A549 (cell line): Measurements from ENCODE around the gene COBL. TPM values are rescaled to one million over a fixed set of nuclear protein-coding genes. Genes with fewer than 3 reads are reported as not detected.

Experiments
- ATAC-seq, 2 experiments: fragments of 200-7000 bp in 1 of 2; fragments of >200 bp in 1 of 2; cut with Nextera tagmentation in 1 of 2; cut with Tn5 transposase in 1 of 2; 3 replicates each; pipeline versions ENCODE4 v1.8.0 to v1.9.1; 2018 to 2020; ENCODE audit warnings: mild to moderate bottlenecking in 1 of 2, moderate library complexity in 1 of 2
- CTCF ChIA-PET: fragments of 300-600 bp; sonication (Branson Sonifier 250); formaldehyde crosslinking; extraction: SDS; loops from one replicate; lab custom pipeline; 2021; ENCODE audit warnings: antibody characterized with exemption, inconsistent platforms; lab: Yijun Ruan, JAX
- POLR2A ChIA-PET: fragments of 350-600 bp; formaldehyde crosslinking; extraction: SDS; loops from one replicate; lab custom pipeline; 2021; ENCODE audit warnings: antibody characterized with exemption, inconsistent platforms; lab: Yijun Ruan, JAX
- DNase-seq, 2 experiments: peaks; one replicate each; pipeline versions ENCODE4 v3.0.0 to v3.0.0-alpha.2; 2011 to 2016; ENCODE audit warnings: low read depth in 1 of 2, low spot score in 1 of 2
- FAIRE-seq: peaks from 2 replicates; lab custom pipeline; 2011; peaks lifted over from hg19 to GRCh38; lab: Jason Lieb, UNC
- H3K27ac ChIP-seq, 2 experiments: fragments of >200 bp; sonication (Bioruptor Twin); formaldehyde crosslinking; 3 replicates each; pipeline ENCODE4 v1.5.1; 2016 to 2017
- H3K4me1 ChIP-seq: fragments of >200 bp; sonication (Bioruptor Twin); formaldehyde crosslinking; 3 replicates; pipeline ENCODE4 v1.6.1; 2016
- H3K4me2 ChIP-seq: fragments of >200 bp; sonication (Bioruptor Twin); formaldehyde crosslinking; 3 replicates; pipeline ENCODE4 v1.6.1; 2016
- H3K4me3 ChIP-seq: fragments of >200 bp; sonication (Bioruptor Twin); formaldehyde crosslinking; 3 replicates; pipeline ENCODE4 v1.5.1; 2016
- H3K9me3 ChIP-seq: fragments of >200 bp; sonication (Bioruptor Twin); formaldehyde crosslinking; 3 replicates; pipeline ENCODE4 v1.6.1; 2016
- BHLHE40 ChIP-seq: IDR thresholded peaks from 2 replicates; pipeline ENCODE4 v1.6.1; 2012; ENCODE audit warnings: low read depth, low read length, inconsistent platforms
- CEBPB ChIP-seq, 2 experiments: fragments of >200 bp in 1 of 2; sonication (Bioruptor Twin) in 1 of 2; formaldehyde crosslinking in 1 of 2; IDR thresholded peaks; 2 replicates each; pipeline ENCODE4 v1.6.1; 2012 to 2016
- CHD2 ChIP-seq: fragments of 150-350 bp; IDR thresholded peaks from 2 replicates; pipeline ENCODE4 v1.6.1; 2014; ENCODE audit warnings: low read length; ENCODE audit not compliant: partially characterized antibody
- EHF ChIP-seq: fragments of 250-450 bp; sonication (Bioruptor Pico); IDR thresholded peaks from 2 replicates; pipeline ENCODE4 v1.5.0; 2020; ENCODE audit warnings: mild to moderate bottlenecking
- ESRRA ChIP-seq: fragments of 150-350 bp; IDR thresholded peaks from 2 replicates; pipeline ENCODE4 v1.6.1; 2014; ENCODE audit warnings: mild to moderate bottlenecking, low read length, borderline replicate concordance
- FOSL2 ChIP-seq, 2 experiments: fragments of 450-650 bp in 1 of 2; fragments of >200 bp in 1 of 2; sonication (Bioruptor Twin) in 1 of 2; formaldehyde crosslinking; IDR thresholded peaks; 2 replicates each; pipeline versions ENCODE4 v1.5.0 to v1.6.1; 2016 to 2020; ENCODE audit warnings: mild to moderate bottlenecking in 1 of 2, moderate library complexity in 1 of 2
- FOXS1 ChIP-seq: fragments of 250-450 bp; sonication (Bioruptor Pico); IDR thresholded peaks from 2 replicates; pipeline ENCODE4 v1.5.0; 2020; ENCODE audit warnings: mild to moderate bottlenecking, moderate library complexity
- HDAC2 ChIP-seq: fragments of 200-600 bp; sonication (generic); IDR thresholded peaks from 2 replicates; pipeline ENCODE4 v1.6.1; 2016
- HEYL ChIP-seq: fragments of 250-450 bp; sonication (Bioruptor Pico); IDR thresholded peaks from 2 replicates; pipeline ENCODE4 v1.8.0; 2021; ENCODE audit warnings: mild to moderate bottlenecking, moderate library complexity
- HOXA7 ChIP-seq: fragments of 250-450 bp; sonication (Bioruptor Pico); IDR thresholded peaks from 2 replicates; pipeline ENCODE4 v1.5.0; 2020; ENCODE audit warnings: mild to moderate bottlenecking, moderate library complexity
- HOXB5 ChIP-seq: fragments of 250-450 bp; sonication (Bioruptor Pico); IDR thresholded peaks from 2 replicates; pipeline ENCODE4 v1.5.0; 2020; ENCODE audit warnings: mild to moderate bottlenecking, moderate library complexity
- KDM1A ChIP-seq: fragments of 200-600 bp; sonication (generic); IDR thresholded peaks from 2 replicates; pipeline ENCODE4 v1.6.1; 2016; ENCODE audit warnings: low read depth, mild to moderate bottlenecking
- KDM5A ChIP-seq: fragments of 200-600 bp; sonication (generic); IDR thresholded peaks from 2 replicates; pipeline ENCODE4 v1.6.1; 2016; ENCODE audit warnings: antibody characterized with exemption, mild to moderate bottlenecking
- MAFK ChIP-seq: fragments of 450-650 bp; IDR thresholded peaks from 2 replicates; pipeline ENCODE4 v1.6.1; 2014; ENCODE audit not compliant: partially characterized antibody
- MAZ ChIP-seq: fragments of 150-350 bp; IDR thresholded peaks from 2 replicates; pipeline ENCODE4 v1.6.1; 2014; ENCODE audit warnings: antibody characterized with exemption, low read depth, low read length, borderline replicate concordance
- MYC ChIP-seq: IDR thresholded peaks from 2 replicates; pipeline ENCODE4 v1.6.1; 2012; ENCODE audit warnings: mild to moderate bottlenecking, inconsistent platforms, low read length, improper control_type of control experiment, borderline replicate concordance
- NFE2L2 ChIP-seq: fragments of 150-350 bp; conservative IDR thresholded peaks from 2 replicates; pipeline ENCODE4 v1.6.1; 2014; ENCODE audit warnings: low read length
- POLR2A ChIP-seq: IDR thresholded peaks from 2 replicates; pipeline ENCODE4 v1.6.1; 2012; ENCODE audit warnings: mild to moderate bottlenecking, low read length
- RCOR1 ChIP-seq: fragments of 150-350 bp; IDR thresholded peaks from 2 replicates; pipeline ENCODE4 v1.6.1; 2014; ENCODE audit warnings: antibody characterized with exemption, low read length, low read depth
- RFX5 ChIP-seq: fragments of 450-650 bp; IDR thresholded peaks from 2 replicates; pipeline ENCODE4 v1.7.1; 2014; ENCODE audit warnings: antibody characterized with exemption, mild to moderate bottlenecking, moderate library complexity
- RNF2 ChIP-seq: fragments of 200-600 bp; sonication (generic); IDR thresholded peaks from 2 replicates; pipeline ENCODE4 v1.6.1; 2016; ENCODE audit warnings: low read depth, mild to moderate bottlenecking, antibody characterized with exemption, moderate library complexity, borderline replicate concordance
- SREBF2 ChIP-seq: fragments of 450-650 bp; IDR thresholded peaks from 2 replicates; pipeline ENCODE4 v1.6.1; 2014; ENCODE audit warnings: mild to moderate bottlenecking, moderate library complexity
- TP53 ChIP-seq: fragments of 250-450 bp; sonication (Bioruptor Pico); IDR thresholded peaks from 2 replicates; pipeline ENCODE4 v1.5.0; 2021; ENCODE audit warnings: mild to moderate bottlenecking, moderate library complexity
- ZFP36 ChIP-seq: fragments of 450-650 bp; IDR thresholded peaks from 2 replicates; pipeline ENCODE4 v1.6.1; 2014; ENCODE audit warnings: borderline replicate concordance; ENCODE audit not compliant: partially characterized antibody
- ZNF302 ChIP-seq: fragments of 250-450 bp; sonication (Bioruptor Pico); IDR thresholded peaks from 2 replicates; pipeline ENCODE4 v1.9.0; 2021; ENCODE audit warnings: inconsistent platforms, mild to moderate bottlenecking, moderate library complexity
- ZSCAN20 ChIP-seq: fragments of 250-450 bp; sonication (Bioruptor Pico); IDR thresholded peaks from 2 replicates; pipeline ENCODE4 v1.8.0; 2022; ENCODE audit warnings: mild to moderate bottlenecking, moderate library complexity
- WGBS: methylation state at CpG from one replicate; pipeline ENCODE4 v1.1.6; 2017; ENCODE audit errors: missing lambda C conversion rate; 5-methylcytosine and 5-hydroxymethylcytosine counted together
- polyA plus RNA-seq, 4 experiments: library from polyadenylated mRNA; depleted of rRNA in 3 of 4; stranded (reverse); fragments of >200 nt; fragmentation: RNase III in 1 of 4; extraction: RNeasy Plus Mini Kit Qiagen cat#74134 plus additional on column Dnase treatment in 1 of 4; gene quantifications; 2 replicates in 3 of 4; 3 replicates in 1 of 4; pipeline ENCODE4 v1.2.3, GENCODE V29; 2011 to 2017
- TF ChIP-seq, protein P1 (sequence below): fragments of >200 bp; sonication (Bioruptor Twin); formaldehyde crosslinking; IDR thresholded peaks from 2 replicates; pipeline ENCODE4 v1.6.1; 2016
- TF ChIP-seq, protein P2 (sequence below): IDR thresholded peaks from 2 replicates; pipeline ENCODE4 v1.6.1; 2012; ENCODE audit warnings: low read depth, borderline replicate concordance
- TF ChIP-seq, protein P3 (sequence below): fragments of >200 bp; sonication (Bioruptor Twin); formaldehyde crosslinking; IDR thresholded peaks from 3 replicates; pipeline ENCODE4 v1.5.1; 2016
- TF ChIP-seq, protein P4 (sequence below): fragments of 450-650 bp; IDR thresholded peaks from 2 replicates; pipeline ENCODE4 v1.6.1; 2014; ENCODE audit warnings: antibody characterized with exemption

The COBL gene
- polyA plus RNA-seq, 2 of the 4 experiments (the other 2 are of a cell fraction): 1.5 to 7.4 TPM

DNA sequence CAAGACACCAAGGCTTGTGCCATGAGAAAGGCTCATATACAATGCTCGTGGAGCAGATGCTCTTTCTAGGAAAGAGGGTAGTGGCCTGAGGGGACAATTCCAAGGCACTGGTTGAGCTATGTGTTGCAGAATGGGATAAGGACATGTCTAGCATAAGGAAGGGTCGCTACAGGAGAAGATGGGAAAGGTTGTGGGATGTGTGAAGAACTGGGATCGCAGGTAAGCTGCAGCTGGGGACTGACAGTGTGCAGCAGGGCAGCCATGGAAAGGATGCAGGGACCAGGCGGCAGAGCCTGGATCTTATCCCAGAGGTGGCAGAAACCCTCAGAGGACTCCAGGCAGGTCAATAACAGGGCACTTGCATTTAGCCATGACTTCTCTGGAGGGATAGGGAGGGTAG is 56.1 kb downstream of the COBL start:
- TF ChIP-seq SREBF2 (no peak), ZFP36 (no peak), CHD2 (no peak), FOXS1 (no peak), ZNF302 (CRISPR knock-in tag) (no peak), MAFK (no peak), RCOR1 (no peak), POLR2A (no peak), CEBPB (IDR thresholded peaks at IDR 0.05) (no peak), HDAC2 (no peak), NFE2L2 (no peak), KDM1A (no peak)
- Histone ChIP-seq H3K4me1 (no peaks in the 10 kb centered on the region), H3K4me2 (no peak overlapping the region), H3K9me3 (no peaks in the 10 kb centered on the region), H3K4me3 (no peak overlapping the region), H3K27ac (no peak overlapping the region)
- CTCF ChIA-PET: interaction anchor here (1.3 kb wide), 1 partner anchor 107 kb away, joined by 3 read pairs; no protein-coding TSS in a partner anchor
- POLR2A ChIA-PET: no interaction called here
- DNase-seq (no peak), ATAC-seq (no peak), FAIRE-seq (no peak)
- whole genome bisulfite sequencing: 53% methylated on average over 4 of the region's 4 CpGs

DNA sequence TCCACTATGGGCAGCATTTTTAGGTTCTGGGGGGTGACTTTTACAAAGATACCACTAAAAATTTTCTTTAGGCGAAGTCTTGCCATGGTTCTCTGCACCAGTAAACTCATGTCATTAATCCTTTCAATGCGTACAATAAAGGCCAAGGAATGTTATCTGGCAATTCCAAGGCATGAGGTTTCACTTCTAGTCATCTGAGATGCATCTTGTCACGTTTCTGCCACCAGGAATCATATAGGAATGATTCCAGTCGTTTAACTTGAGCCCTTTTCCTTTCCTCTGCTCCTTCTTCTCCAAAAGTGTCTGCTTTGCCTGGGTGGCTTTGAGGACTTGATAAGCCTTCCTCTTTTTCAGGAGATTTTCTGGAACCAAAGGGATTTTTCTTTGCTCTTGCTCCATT is 56.8 kb downstream of the COBL start:
- H3K4me3 ChIP-seq: no peak overlapping the region
- no peak overlapping the region for H3K27ac ChIP-seq
- WGBS: 54% methylated on average over 4 of the region's 4 CpGs
- POLR2A ChIA-PET: no interaction called here
- H3K4me2 ChIP-seq: no peak overlapping the region
- H3K4me1 ChIP-seq: no peaks in the 10 kb centered on the region
- CTCF ChIA-PET: interaction anchor here (1.3 kb wide), 1 partner anchor 108 kb away, joined by 3 read pairs; no protein-coding TSS in a partner anchor
- ATAC-seq (no peak), DNase-seq (no peak), FAIRE-seq (no peak)
- no peaks in the 10 kb centered on the region for H3K9me3 ChIP-seq
- TF ChIP-seq, protein P1, sequence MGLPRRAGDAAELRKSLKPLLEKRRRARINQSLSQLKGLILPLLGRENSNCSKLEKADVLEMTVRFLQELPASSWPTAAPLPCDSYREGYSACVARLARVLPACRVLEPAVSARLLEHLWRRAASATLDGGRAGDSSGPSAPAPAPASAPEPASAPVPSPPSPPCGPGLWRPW: no peak
- TF ChIP-seq FOSL2 (IDR thresholded peaks at IDR 0.05): no peak
- TF ChIP-seq FOSL2 (CRISPR knock-in tag; IDR thresholded peaks at IDR 0.05): no peak
- TF ChIP-seq, protein P2, sequence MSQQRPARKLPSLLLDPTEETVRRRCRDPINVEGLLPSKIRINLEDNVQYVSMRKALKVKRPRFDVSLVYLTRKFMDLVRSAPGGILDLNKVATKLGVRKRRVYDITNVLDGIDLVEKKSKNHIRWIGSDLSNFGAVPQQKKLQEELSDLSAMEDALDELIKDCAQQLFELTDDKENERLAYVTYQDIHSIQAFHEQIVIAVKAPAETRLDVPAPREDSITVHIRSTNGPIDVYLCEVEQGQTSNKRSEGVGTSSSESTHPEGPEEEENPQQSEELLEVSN: no peak
- no peak for TF ChIP-seq CHD2
- TF ChIP-seq ESRRA: no peak
- TF ChIP-seq HOXB5 (CRISPR knock-in tag): no peak
- no peak for TF ChIP-seq POLR2A
- TF ChIP-seq HOXA7 (CRISPR knock-in tag): no peak
- TF ChIP-seq, all 56 proteins: peak for 0

DNA sequence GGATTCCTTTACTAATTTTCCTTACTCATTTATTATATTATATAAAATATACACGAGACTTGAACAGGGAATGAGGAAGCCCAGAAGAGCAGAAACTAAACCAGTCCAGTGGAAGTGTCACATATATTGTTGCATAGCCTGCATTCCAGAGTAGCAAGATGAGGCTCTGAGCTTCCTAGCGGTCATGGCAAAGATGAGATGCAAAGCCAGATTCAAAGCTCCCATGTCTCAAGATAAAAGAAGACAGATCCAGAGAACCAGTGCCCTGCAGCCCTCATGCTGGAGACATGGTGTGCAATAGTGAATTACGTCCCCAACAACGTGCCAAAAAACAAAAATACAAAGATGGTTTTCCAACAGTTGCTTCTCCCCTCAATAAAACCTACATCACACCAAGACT is 59.7 kb downstream of the COBL start:
- CTCF ChIA-PET: interaction anchor here (1.3 to 1.7 kb wide), 2 partner anchors 19 to 110 kb away, joined by 3 to 5 read pairs; no protein-coding TSS in a partner anchor
- POLR2A ChIA-PET: no interaction called here
- TF ChIP-seq BHLHE40 (no peak), RFX5 (no peak), HDAC2 (no peak), EHF (CRISPR knock-in tag) (no peak)
- no peak for ATAC-seq
- no peak for DNase-seq
- H3K4me3 ChIP-seq: no peak overlapping the region
- no peaks in the 10 kb centered on the region for H3K9me3 ChIP-seq
- H3K27ac ChIP-seq: no peak overlapping the region
- no peak for FAIRE-seq
- WGBS: 90% methylated on average over 4 of the region's 4 CpGs
- H3K4me2 ChIP-seq: no peak overlapping the region
- H3K4me1 ChIP-seq: no peaks in the 10 kb centered on the region

DNA sequence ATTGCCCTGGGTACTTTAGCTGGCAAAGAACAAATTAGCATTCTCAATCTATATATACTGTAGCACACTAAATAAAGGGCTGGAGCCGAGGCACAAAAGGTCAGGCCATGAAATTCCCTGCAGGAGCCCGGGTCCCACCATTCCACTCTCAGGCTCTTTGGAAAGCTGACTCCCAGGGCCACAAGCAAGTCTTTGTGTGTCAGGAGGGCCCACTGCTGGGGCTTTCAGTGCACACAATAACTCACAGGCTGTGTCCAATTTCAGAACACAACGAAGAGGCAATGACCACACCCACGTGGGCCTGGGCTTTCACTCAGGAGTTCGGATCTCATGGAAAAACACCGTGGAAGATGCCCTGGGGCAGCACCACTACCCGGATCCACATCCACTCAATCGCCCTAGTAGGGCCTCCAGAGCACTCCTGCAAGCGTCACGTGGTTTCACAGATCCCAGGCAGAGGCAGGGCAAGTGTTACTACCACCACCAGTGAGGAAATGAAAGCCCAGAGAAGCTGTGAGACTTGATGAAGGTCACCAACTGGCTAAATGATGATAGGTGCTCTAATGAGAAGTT is 60.3 kb downstream of the COBL start:
- no peak overlapping the region for H3K27ac ChIP-seq
- ChIA-PET POLR2A (no interaction called here), CTCF (interaction anchor here (0.6 to 1.7 kb wide), 3 partner anchors 19 to 115 kb away, joined by 3 to 5 read pairs (median 3); no protein-coding TSS in a partner anchor)
- no peak overlapping the region for H3K4me2 ChIP-seq
- ATAC-seq (no peak), DNase-seq (no peak), FAIRE-seq (no peak)
- 62% methylated on average over 10 of the region's 10 CpGs for WGBS
- no peaks in the 10 kb centered on the region for H3K9me3 ChIP-seq
- 0 out of 3 replicates have a peak, but pooled peaks cover under 1% of the 10 kb centered on the region for H3K4me1 ChIP-seq
- no peak overlapping the region for H3K4me3 ChIP-seq
- TF ChIP-seq MYC (no peak), POLR2A (no peak), ZSCAN20 (CRISPR knock-in tag) (no peak), BHLHE40 (no peak), HEYL (no peak), TP53 (no peak), HOXB5 (CRISPR knock-in tag) (no peak), RFX5 (no peak), KDM5A (no peak), MAZ (no peak), SREBF2 (no peak), RNF2 (no peak)
- TF ChIP-seq, protein P3, sequence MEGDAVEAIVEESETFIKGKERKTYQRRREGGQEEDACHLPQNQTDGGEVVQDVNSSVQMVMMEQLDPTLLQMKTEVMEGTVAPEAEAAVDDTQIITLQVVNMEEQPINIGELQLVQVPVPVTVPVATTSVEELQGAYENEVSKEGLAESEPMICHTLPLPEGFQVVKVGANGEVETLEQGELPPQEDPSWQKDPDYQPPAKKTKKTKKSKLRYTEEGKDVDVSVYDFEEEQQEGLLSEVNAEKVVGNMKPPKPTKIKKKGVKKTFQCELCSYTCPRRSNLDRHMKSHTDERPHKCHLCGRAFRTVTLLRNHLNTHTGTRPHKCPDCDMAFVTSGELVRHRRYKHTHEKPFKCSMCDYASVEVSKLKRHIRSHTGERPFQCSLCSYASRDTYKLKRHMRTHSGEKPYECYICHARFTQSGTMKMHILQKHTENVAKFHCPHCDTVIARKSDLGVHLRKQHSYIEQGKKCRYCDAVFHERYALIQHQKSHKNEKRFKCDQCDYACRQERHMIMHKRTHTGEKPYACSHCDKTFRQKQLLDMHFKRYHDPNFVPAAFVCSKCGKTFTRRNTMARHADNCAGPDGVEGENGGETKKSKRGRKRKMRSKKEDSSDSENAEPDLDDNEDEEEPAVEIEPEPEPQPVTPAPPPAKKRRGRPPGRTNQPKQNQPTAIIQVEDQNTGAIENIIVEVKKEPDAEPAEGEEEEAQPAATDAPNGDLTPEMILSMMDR: no peak
- TF ChIP-seq, protein P4, sequence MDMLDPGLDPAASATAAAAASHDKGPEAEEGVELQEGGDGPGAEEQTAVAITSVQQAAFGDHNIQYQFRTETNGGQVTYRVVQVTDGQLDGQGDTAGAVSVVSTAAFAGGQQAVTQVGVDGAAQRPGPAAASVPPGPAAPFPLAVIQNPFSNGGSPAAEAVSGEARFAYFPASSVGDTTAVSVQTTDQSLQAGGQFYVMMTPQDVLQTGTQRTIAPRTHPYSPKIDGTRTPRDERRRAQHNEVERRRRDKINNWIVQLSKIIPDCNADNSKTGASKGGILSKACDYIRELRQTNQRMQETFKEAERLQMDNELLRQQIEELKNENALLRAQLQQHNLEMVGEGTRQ: no peak
